Endothelial cell (in vitro differentiated cells): ENCODE data around the gene NHS. TPM values are rescaled to one million over a fixed set of nuclear protein-coding genes. Genes with fewer than 3 reads are reported as not detected.

Experiments used
- DNase-seq: peaks from one replicate; pipeline ENCODE4 v3.0.0; 2021; ENCODE audit warnings: low spot score
- H3K27ac Mint-ChIP-seq: one replicate; pipeline ENCODE4 v1.8.0; 2021; ENCODE audit warnings: mixed read lengths, inconsistent platforms; ENCODE audit not compliant: unreplicated experiment
- H3K27me3 Mint-ChIP-seq: one replicate; pipeline ENCODE4 v1.8.0; 2021; ENCODE audit warnings: mild to moderate bottlenecking, moderate library complexity, mixed read lengths, inconsistent platforms; ENCODE audit not compliant: unreplicated experiment
- H3K36me3 Mint-ChIP-seq: one replicate; pipeline ENCODE4 v1.8.0; 2021; ENCODE audit warnings: mild to moderate bottlenecking, low read depth, mixed read lengths, inconsistent platforms; ENCODE audit not compliant: unreplicated experiment
- H3K4me1 Mint-ChIP-seq: one replicate; pipeline ENCODE4 v1.8.0; 2021; ENCODE audit warnings: mild to moderate bottlenecking, mixed read lengths, inconsistent platforms; ENCODE audit not compliant: unreplicated experiment
- H3K4me3 Mint-ChIP-seq: one replicate; pipeline ENCODE4 v1.8.0; 2021; ENCODE audit warnings: mild to moderate bottlenecking, mixed read lengths, inconsistent platforms; ENCODE audit not compliant: unreplicated experiment
- H3K9me3 Mint-ChIP-seq: one replicate; pipeline ENCODE4 v1.8.0; 2021; ENCODE audit warnings: mixed read lengths, inconsistent platforms; ENCODE audit not compliant: unreplicated experiment
- total RNA-seq: library from RNA; stranded (reverse); fragmentation: NEBNext Ultra II Directional; extraction: Animal tissue kit (Norgen Biotek cat#: 25700); gene quantifications from one replicate; pipeline ENCODE4 v1.2.1, GENCODE V29; 2021; ENCODE audit not compliant: unreplicated experiment
- TF ChIP-seq, protein P1 (sequence below): fragments of 200-600 bp; sonication (generic); IDR thresholded peaks from one replicate; pipeline ENCODE4 v1.5.0; 2021; ENCODE audit warnings: antibody characterized with exemption; ENCODE audit not compliant: unreplicated experiment

NHS gene
- total RNA-seq, 1 donor from 2014 or later: 5.3 TPM

- Mint-ChIP-seq H3K27me3 (no peaks in the 10 kb centered on the region), H3K36me3 (no peaks in the 10 kb centered on the region), H3K4me1 (no peaks in the 10 kb centered on the region), H3K9me3 (no peaks in the 10 kb centered on the region), H3K4me3 (no peak overlapping the region), H3K27ac (no peak overlapping the region)
- no peak for DNase-seq
- TF ChIP-seq, protein P1, sequence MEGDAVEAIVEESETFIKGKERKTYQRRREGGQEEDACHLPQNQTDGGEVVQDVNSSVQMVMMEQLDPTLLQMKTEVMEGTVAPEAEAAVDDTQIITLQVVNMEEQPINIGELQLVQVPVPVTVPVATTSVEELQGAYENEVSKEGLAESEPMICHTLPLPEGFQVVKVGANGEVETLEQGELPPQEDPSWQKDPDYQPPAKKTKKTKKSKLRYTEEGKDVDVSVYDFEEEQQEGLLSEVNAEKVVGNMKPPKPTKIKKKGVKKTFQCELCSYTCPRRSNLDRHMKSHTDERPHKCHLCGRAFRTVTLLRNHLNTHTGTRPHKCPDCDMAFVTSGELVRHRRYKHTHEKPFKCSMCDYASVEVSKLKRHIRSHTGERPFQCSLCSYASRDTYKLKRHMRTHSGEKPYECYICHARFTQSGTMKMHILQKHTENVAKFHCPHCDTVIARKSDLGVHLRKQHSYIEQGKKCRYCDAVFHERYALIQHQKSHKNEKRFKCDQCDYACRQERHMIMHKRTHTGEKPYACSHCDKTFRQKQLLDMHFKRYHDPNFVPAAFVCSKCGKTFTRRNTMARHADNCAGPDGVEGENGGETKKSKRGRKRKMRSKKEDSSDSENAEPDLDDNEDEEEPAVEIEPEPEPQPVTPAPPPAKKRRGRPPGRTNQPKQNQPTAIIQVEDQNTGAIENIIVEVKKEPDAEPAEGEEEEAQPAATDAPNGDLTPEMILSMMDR: no peak
Measured at GRCh38 chrX:17432158-17432557, 57.2 kb downstream of the NHS start.

- Mint-ChIP-seq H3K36me3 (no peaks in the 10 kb centered on the region), H3K27ac (no peak overlapping the region), H3K4me3 (no peak overlapping the region), H3K9me3 (no peaks in the 10 kb centered on the region), H3K4me1 (no peaks in the 10 kb centered on the region), H3K27me3 (no peaks in the 10 kb centered on the region)
- TF ChIP-seq, protein P1: no peak
- DNase-seq: no peak
Measured at GRCh38 chrX:17433965-17434364, 59.0 kb downstream of the NHS start.

- H3K4me3 Mint-ChIP-seq: no peak overlapping the region
- no peak for DNase-seq
- no peaks in the 10 kb centered on the region for H3K4me1 Mint-ChIP-seq
- H3K27me3 Mint-ChIP-seq: no peaks in the 10 kb centered on the region
- H3K36me3 Mint-ChIP-seq: no peaks in the 10 kb centered on the region
- no peak overlapping the region for H3K27ac Mint-ChIP-seq
- TF ChIP-seq, protein P1: no peak
- H3K9me3 Mint-ChIP-seq: no peaks in the 10 kb centered on the region
Measured at GRCh38 chrX:17435476-17435875, 60.5 kb downstream of the NHS start.

- no peaks in the 10 kb centered on the region for H3K36me3 Mint-ChIP-seq
- H3K4me1 Mint-ChIP-seq: peaks cover 8% of the 10 kb centered on the region
- H3K4me3 Mint-ChIP-seq: no peak overlapping the region
- no peak for DNase-seq
- TF ChIP-seq, protein P1: no peak
- no peak overlapping the region for H3K27ac Mint-ChIP-seq
- no peaks in the 10 kb centered on the region for H3K27me3 Mint-ChIP-seq
- H3K9me3 Mint-ChIP-seq: no peaks in the 10 kb centered on the region
Measured at GRCh38 chrX:17438221-17438620, 63.2 kb downstream of the NHS start.

DNA sequence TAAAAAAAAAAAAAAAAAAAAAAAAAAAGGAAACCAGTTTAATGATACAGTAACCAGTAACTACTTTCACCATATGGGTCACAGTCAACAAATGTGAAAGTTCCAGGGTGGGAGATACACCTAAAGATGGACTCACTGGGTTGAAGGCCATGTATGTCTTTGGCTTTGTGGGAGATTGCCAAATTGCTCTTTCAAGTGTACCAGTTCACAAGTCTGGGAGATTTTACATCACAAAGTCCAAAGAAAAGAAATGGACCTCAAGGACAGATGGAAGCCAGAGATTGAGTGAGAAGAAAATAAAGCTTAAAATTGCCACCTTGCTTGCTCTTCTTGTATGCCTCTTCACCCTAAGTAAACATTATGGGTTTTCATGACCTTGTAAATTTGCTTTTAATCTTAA, 65.3 kb downstream of the NHS start:
- DNase-seq: no peak
- no peak overlapping the region for H3K27ac Mint-ChIP-seq
- peaks cover 14% of the 10 kb centered on the region for H3K4me1 Mint-ChIP-seq
- TF ChIP-seq, protein P1: no peak
- H3K9me3 Mint-ChIP-seq: no peaks in the 10 kb centered on the region
- no peaks in the 10 kb centered on the region for H3K27me3 Mint-ChIP-seq
- H3K4me3 Mint-ChIP-seq: no peak overlapping the region
- no peaks in the 10 kb centered on the region for H3K36me3 Mint-ChIP-seq
